Neuronal stem cell (in vitro differentiated cells): ENCODE results near the gene ST7.

Experiments
- DNase-seq: peaks from one replicate; pipeline ENCODE4 v3.0.0-alpha.2; 2013; ENCODE audit warnings: low spot score
- H2AFZ ChIP-seq: one replicate; pipeline ENCODE4 v1.6.1; 2013; ENCODE audit warnings: mild to moderate bottlenecking, low read length, inconsistent platforms
- H2AK5ac ChIP-seq: 2 replicates; pipeline ENCODE4 v1.6.1; 2013; ENCODE audit warnings: low read depth, mild to moderate bottlenecking, inconsistent platforms, low read length, moderate library complexity, mixed read lengths
- H2BK120ac ChIP-seq: 2 replicates; pipeline ENCODE4 v1.6.1; 2013; ENCODE audit warnings: low read depth, mild to moderate bottlenecking, inconsistent platforms, low read length, moderate library complexity, mixed read lengths
- H2BK12ac ChIP-seq: one replicate; pipeline ENCODE4 v1.6.1; 2013; ENCODE audit warnings: low read length, inconsistent platforms
- H2BK15ac ChIP-seq: 2 replicates; pipeline ENCODE4 v1.6.1; 2013; ENCODE audit warnings: mild to moderate bottlenecking, low read length, inconsistent platforms, mixed read lengths
- H2BK5ac ChIP-seq: one replicate; pipeline ENCODE4 v1.6.1; 2013; ENCODE audit warnings: inconsistent platforms, mild to moderate bottlenecking, low read length, moderate library complexity
- H3K14ac ChIP-seq: one replicate; pipeline ENCODE4 v1.6.1; 2013; ENCODE audit warnings: low read length, inconsistent platforms
- H3K18ac ChIP-seq: 2 replicates; pipeline ENCODE4 v1.6.1; 2013; ENCODE audit warnings: low read length, inconsistent platforms
- H3K23ac ChIP-seq: 2 replicates; pipeline ENCODE4 v1.6.1; 2013; ENCODE audit warnings: low read depth, mild to moderate bottlenecking, mixed read lengths, low read length, inconsistent platforms; ENCODE audit not compliant: poor library complexity
- H3K27ac ChIP-seq: replicated peaks from 3 replicates; pipeline ENCODE4 v1.5.1; 2013; ENCODE audit warnings: low read length, inconsistent platforms
- H3K27me3 ChIP-seq, 3 experiments: 2 replicates each; pipeline ENCODE4 v1.6.1; 2013; ENCODE audit warnings: low read length in 3 of 3, mild to moderate bottlenecking in 2 of 3, inconsistent platforms in 1 of 3, low read depth in 1 of 3, mixed read lengths in 1 of 3, moderate library complexity in 1 of 3; ENCODE audit not compliant: control insufficient read depth in 3 of 3, insufficient read depth in 3 of 3
- H3K36me3 ChIP-seq, 2 donors: replicated peaks in 1 of 2; 2 replicates each; pipeline ENCODE4 v1.6.1; 2013; ENCODE audit warnings: low read length in 2 of 2; ENCODE audit not compliant: control insufficient read depth in 2 of 2, insufficient read depth in 2 of 2
- H3K4ac ChIP-seq: 2 replicates; pipeline ENCODE4 v1.6.1; 2013; ENCODE audit warnings: inconsistent platforms, mild to moderate bottlenecking, low read length, moderate library complexity
- H3K4me1 ChIP-seq, 2 donors: 1 replicate in 1 of 2; 2 replicates in 1 of 2; pipeline ENCODE4 v1.6.1; 2013; ENCODE audit warnings: low read length in 2 of 2, low read depth in 1 of 2; ENCODE audit not compliant: control insufficient read depth in 2 of 2, insufficient read depth in 1 of 2
- H3K4me2 ChIP-seq: one replicate; pipeline ENCODE4 v1.6.1; 2013; ENCODE audit warnings: mild to moderate bottlenecking, low read length, inconsistent platforms; ENCODE audit not compliant: insufficient read depth, poor library complexity, severe bottlenecking
- H3K4me3 ChIP-seq, 2 donors: 2 replicates each; pipeline ENCODE4 v1.5.1; 2013; ENCODE audit warnings: low read length in 2 of 2, mild to moderate bottlenecking in 2 of 2, inconsistent platforms in 1 of 2, moderate library complexity in 1 of 2
- H3K79me1 ChIP-seq: one replicate; pipeline ENCODE4 v1.6.1; 2013; ENCODE audit warnings: low read depth, mild to moderate bottlenecking, inconsistent platforms, low read length, moderate library complexity
- H3K9ac ChIP-seq: one replicate; pipeline ENCODE4 v1.6.1; 2013; ENCODE audit warnings: mild to moderate bottlenecking, low read depth, low read length, inconsistent platforms; ENCODE audit not compliant: poor library complexity
- H3K9me3 ChIP-seq, 2 donors: replicated peaks in 1 of 2; 2 replicates each; pipeline versions ENCODE3 to v1.6.1; 2013; ENCODE audit warnings: low read length in 2 of 2, mild to moderate bottlenecking in 2 of 2, inconsistent platforms in 1 of 2, low read depth in 1 of 2, mixed read lengths in 1 of 2, moderate library complexity in 1 of 2; ENCODE audit not compliant: control insufficient read depth in 2 of 2, insufficient read depth in 1 of 2
- H4K8ac ChIP-seq: one replicate; pipeline ENCODE4 v1.6.1; 2013; ENCODE audit warnings: low read depth, mild to moderate bottlenecking, inconsistent platforms, low read length, moderate library complexity
- H4K91ac ChIP-seq: one replicate; pipeline ENCODE4 v1.6.1; 2013; ENCODE audit warnings: low read length, low read depth, mild to moderate bottlenecking, inconsistent platforms; ENCODE audit not compliant: poor library complexity
- WGBS, 2 donors: extraction: QIAGEN DNeasy Blood & Tissue Kit; methylation state at CpG; one replicate each; pipeline ENCODE4 v1.1.7; 2013; ENCODE audit warnings: missing lambda C conversion rate in 2 of 2, mixed read lengths in 1 of 2; ENCODE audit not compliant: insufficient read length in 2 of 2, insufficient replicate concordance in 1 of 2; ENCODE audit errors: extremely low coverage in 2 of 2; 5-methylcytosine and 5-hydroxymethylcytosine counted together

The ST7 gene

DNA sequence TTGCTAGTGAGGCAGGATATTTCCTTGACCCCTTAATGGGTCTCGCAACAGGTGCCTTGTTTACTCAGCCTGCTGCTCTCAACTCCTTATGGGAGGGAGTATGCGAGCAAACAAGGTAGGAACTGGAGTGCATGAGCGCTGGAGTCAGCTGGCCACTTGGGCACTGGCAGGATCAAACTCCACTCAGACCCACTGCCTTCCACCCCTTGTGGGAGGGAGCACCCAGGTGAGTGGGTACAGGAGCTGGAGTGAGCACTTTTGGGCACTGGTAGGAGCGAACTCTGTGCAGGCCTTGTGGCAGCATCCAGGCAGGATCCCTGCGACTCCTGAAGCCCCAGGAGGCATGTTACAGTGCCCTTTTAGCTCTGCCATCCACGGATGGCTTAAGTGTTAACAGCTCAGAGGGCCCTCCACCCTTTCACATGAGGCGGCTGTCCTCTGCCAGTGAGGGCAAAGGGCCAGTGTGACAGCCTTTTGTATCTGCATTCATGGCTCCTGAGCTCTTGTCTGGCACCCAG is 123.2 kb downstream of the ST7 start:
- no peak overlapping the region for H3K4me3 ChIP-seq
- H3K27me3 ChIP-seq, result no peaks in the 10 kb centered on the region
- H2BK15ac ChIP-seq, result no peak overlapping the region
- no CpG with 5 or more reads among the region's 7 CpGs for WGBS, 2 donors
- H4K91ac ChIP-seq, result no peak overlapping the region
- H2BK12ac ChIP-seq, result no peak overlapping the region
- no peak overlapping the region for H3K9ac ChIP-seq
- no peak overlapping the region for H3K18ac ChIP-seq
- DNase-seq, result no peak
- H4K8ac ChIP-seq, result no peak overlapping the region
- peaks cover 3 to 5% of the 10 kb centered on the region in 2 donors for H3K4me1 ChIP-seq
- H2AFZ ChIP-seq, result no peak overlapping the region
- H3K23ac ChIP-seq, result no peak overlapping the region
- H2BK5ac ChIP-seq, result no peak overlapping the region
- no peak overlapping the region for H3K27ac ChIP-seq
- peaks cover 0 to 15% of the 10 kb centered on the region in 2 donors for H3K9me3 ChIP-seq
- H2BK120ac ChIP-seq, result no peak overlapping the region
- H3K4me2 ChIP-seq, result no peak overlapping the region
- no peak overlapping the region for H3K14ac ChIP-seq
- H2AK5ac ChIP-seq, result no peak overlapping the region
- H3K79me1 ChIP-seq, result no peaks in the 10 kb centered on the region
- no peak overlapping the region for H3K4ac ChIP-seq
- H3K36me3 ChIP-seq, result no peaks in the 10 kb centered on the region

DNA sequence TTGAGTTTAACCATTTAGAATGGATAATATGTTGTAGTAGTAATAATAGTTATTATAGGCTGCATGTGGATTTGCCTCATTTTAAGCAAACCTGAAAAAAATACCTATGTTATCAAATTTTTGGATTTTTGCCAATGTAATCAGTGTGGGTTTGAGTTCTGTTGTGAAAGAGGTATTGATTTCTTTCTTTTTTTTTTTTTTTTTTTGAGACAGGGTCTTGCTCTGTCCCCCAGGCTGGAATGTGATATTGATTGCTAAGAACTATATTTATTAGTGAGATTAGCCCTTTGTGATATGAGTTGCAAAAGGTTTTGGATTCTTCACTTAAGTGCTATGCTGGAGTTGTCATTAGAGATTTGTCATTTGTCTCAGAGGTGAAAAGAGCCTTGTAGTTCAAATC is 124.4 kb downstream of the ST7 start:
- Histone ChIP-seq H3K4ac (no peak overlapping the region), H3K9ac (no peak overlapping the region), H3K79me1 (no peaks in the 10 kb centered on the region), H2AK5ac (no peak overlapping the region), H3K9me3 (peaks cover 0 to 15% of the 10 kb centered on the region in 2 donors), H3K4me1 (peaks cover 3% of the 10 kb centered on the region in 2 donors), H2AFZ (no peak overlapping the region), H3K4me2 (no peak overlapping the region), H4K8ac (no peak overlapping the region), H3K4me3 (no peak overlapping the region), H4K91ac (no peak overlapping the region), H2BK5ac (no peak overlapping the region), H3K14ac (no peak overlapping the region), H3K27me3 (no peaks in the 10 kb centered on the region), H3K23ac (no peak overlapping the region), H2BK12ac (no peak overlapping the region), H3K18ac (no peak overlapping the region), H2BK120ac (no peak overlapping the region), H2BK15ac (no peak overlapping the region), H3K27ac (no peak overlapping the region), H3K36me3 (no peaks in the 10 kb centered on the region)
- DNase-seq, result no peak

GRCh38 chr7:117082647-117083046 is 129.3 kb downstream of the ST7 start:
- Histone ChIP-seq H3K4me2 (no peak overlapping the region), H3K4me1 (no peaks in the 10 kb centered on the region), H2BK120ac (no peak overlapping the region), H3K27me3 (no peaks in the 10 kb centered on the region), H3K14ac (no peak overlapping the region), H2AFZ (no peak overlapping the region), H3K4me3 (no peak overlapping the region), H3K9me3 (no peaks in the 10 kb centered on the region), H2AK5ac (no peak overlapping the region), H2BK15ac (no peak overlapping the region), H3K79me1 (no peaks in the 10 kb centered on the region), H2BK12ac (no peak overlapping the region), H2BK5ac (no peak overlapping the region), H4K8ac (no peak overlapping the region), H3K27ac (no peak overlapping the region), H3K23ac (no peak overlapping the region), H3K9ac (no peak overlapping the region), H4K91ac (no peak overlapping the region), H3K36me3 (no peaks in the 10 kb centered on the region), H3K18ac (no peak overlapping the region), H3K4ac (no peak overlapping the region)
- no CpG with 5 or more reads among the region's 2 CpGs for WGBS, 2 donors
- DNase-seq, result no peak

DNA sequence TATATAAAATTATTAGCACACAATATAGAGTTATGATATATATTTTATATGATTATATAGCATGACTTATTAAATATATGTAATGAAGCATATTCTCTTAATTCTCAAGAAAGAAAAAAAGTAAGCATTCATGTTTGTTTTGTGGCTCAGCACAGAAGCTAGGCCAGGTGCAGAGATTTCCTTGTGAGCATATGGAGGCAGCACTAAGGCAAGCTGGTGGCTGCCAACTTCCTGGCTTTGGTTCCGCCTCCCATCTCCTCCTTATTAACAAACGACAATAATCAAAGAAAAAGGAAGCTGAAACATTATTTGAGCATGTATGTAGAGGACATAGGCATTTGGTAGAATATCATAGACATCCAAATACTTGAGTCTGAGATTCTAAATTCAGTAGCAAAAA is 130.3 kb downstream of the ST7 start:
- no CpG with 5 or more reads among the region's 2 CpGs for WGBS, 2 donors
- no peaks in the 10 kb centered on the region for H3K36me3 ChIP-seq
- H2BK5ac ChIP-seq, result no peak overlapping the region
- DNase-seq, result no peak
- no peaks in the 10 kb centered on the region for H3K79me1 ChIP-seq
- no peaks in the 10 kb centered on the region for H3K4me1 ChIP-seq
- H2AK5ac ChIP-seq, result no peak overlapping the region
- H4K91ac ChIP-seq, result no peak overlapping the region
- no peak overlapping the region for H3K4me2 ChIP-seq
- no peak overlapping the region for H3K18ac ChIP-seq
- no peak overlapping the region for H4K8ac ChIP-seq
- no peak overlapping the region for H2BK12ac ChIP-seq
- H3K23ac ChIP-seq, result no peak overlapping the region
- no peak overlapping the region for H3K4me3 ChIP-seq
- no peak overlapping the region for H2BK120ac ChIP-seq
- no peaks in the 10 kb centered on the region for H3K9me3 ChIP-seq
- H2AFZ ChIP-seq, result no peak overlapping the region
- no peak overlapping the region for H3K14ac ChIP-seq
- no peak overlapping the region for H3K27ac ChIP-seq
- H3K4ac ChIP-seq, result no peak overlapping the region
- no peaks in the 10 kb centered on the region for H3K27me3 ChIP-seq
- H2BK15ac ChIP-seq, result no peak overlapping the region
- H3K9ac ChIP-seq, result no peak overlapping the region
